ENCODE data around the gene FNDC3A.

GRCh38 chr13:48976576-48977285, 1.0 kb downstream of the FNDC3A start:
- no peak for TF ChIP-seq POLR2A (IDR thresholded peaks at IDR 0.05; ENCODE audit: extremely low read depth, insufficient read length)
- no peak for TF ChIP-seq CTCF (IDR thresholded peaks at IDR 0.05; ENCODE audit: low read depth, low read length)
- TF ChIP-seq MYC (IDR thresholded peaks at IDR 0.05; ENCODE audit: low read depth, low read length): 0 out of 2 replicates have a peak, but pooled peaks have one; percentile 28
- peak; percentile 55; the same call in 1 of the 2 replicates for TF ChIP-seq MAX (IDR thresholded peaks at IDR 0.05; ENCODE audit: low read depth, low read length)

All from NB4 (cell line).